OCI-LY1 (cell line): ENCODE data around the gene GON7.

Experiments used
- EZH2 ChIP-seq: fragments of 200-600 bp; sonication (generic), shearing (Covaris generic); IDR thresholded peaks from 2 replicates; pipeline ENCODE4 v1.8.0; 2017; ENCODE audit warnings: borderline replicate concordance, mixed run types, mild to moderate bottlenecking, antibody characterized with exemption, low read length, moderate library complexity, mixed read lengths
- TF ChIP-seq, protein P1 (sequence below): fragments of 200-600 bp; sonication (generic), shearing (Covaris generic); IDR thresholded peaks from 2 replicates; pipeline ENCODE4 v1.5.1; 2017; ENCODE audit warnings: mild to moderate bottlenecking, antibody characterized with exemption, low read length, moderate library complexity, mixed read lengths

DNA sequence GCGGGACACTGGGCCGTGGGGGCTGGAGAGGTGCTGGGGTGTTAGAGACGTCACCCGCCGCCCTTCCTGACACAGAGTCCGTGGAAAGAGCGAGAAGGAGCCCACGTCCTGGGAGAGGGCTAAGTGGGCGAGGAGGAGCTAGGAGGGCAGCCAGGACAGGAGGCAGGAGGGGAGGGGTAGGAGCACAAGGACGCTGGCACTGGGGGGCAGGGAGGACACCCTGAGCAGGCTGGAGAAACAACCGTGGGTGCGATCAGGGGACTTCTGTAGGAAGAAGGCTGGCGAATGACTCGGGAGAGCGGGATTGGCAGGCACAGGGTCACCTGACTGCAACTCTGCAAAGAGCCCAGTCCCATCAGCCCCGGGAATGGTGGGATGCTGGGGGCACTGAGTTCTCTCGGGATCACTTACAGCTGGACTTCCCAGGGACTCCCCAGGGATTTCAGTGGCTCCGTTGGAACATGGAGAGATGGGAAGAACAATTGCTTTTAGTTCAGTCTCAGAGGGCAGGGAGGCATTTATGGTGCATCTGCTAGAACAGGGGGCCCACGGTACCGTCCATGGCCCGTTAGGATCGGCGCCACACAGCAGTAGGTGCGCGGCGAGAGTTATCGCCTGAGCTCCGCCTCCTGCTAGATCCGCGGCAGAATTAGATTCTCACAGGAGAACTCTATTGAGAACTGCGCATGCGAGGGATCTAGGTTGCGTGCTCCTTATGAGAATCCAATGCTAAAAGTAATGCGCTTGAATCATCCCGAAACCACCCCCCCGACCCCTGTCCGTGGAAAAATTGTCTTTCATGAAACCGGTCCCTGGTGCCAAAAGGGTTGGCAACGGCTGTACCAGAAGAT lies 24.5 kb upstream of the GON7 start:
- TF ChIP-seq, protein P1, sequence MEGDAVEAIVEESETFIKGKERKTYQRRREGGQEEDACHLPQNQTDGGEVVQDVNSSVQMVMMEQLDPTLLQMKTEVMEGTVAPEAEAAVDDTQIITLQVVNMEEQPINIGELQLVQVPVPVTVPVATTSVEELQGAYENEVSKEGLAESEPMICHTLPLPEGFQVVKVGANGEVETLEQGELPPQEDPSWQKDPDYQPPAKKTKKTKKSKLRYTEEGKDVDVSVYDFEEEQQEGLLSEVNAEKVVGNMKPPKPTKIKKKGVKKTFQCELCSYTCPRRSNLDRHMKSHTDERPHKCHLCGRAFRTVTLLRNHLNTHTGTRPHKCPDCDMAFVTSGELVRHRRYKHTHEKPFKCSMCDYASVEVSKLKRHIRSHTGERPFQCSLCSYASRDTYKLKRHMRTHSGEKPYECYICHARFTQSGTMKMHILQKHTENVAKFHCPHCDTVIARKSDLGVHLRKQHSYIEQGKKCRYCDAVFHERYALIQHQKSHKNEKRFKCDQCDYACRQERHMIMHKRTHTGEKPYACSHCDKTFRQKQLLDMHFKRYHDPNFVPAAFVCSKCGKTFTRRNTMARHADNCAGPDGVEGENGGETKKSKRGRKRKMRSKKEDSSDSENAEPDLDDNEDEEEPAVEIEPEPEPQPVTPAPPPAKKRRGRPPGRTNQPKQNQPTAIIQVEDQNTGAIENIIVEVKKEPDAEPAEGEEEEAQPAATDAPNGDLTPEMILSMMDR = no peak
- TF ChIP-seq EZH2 = no peak
